Neural cell (in vitro differentiated cells): Measurements from ENCODE around the gene DLG2. TPM values are rescaled to one million over a fixed set of nuclear protein-coding genes. Genes with fewer than 3 reads are reported as not detected.

Experiments
- H2AFZ ChIP-seq: fragments of 200-600, 300-800 bp; sonication (generic), shearing (Covaris generic); 2 replicates; pipeline ENCODE4 v1.6.0; 2014; ENCODE audit warnings: low read depth, mild to moderate bottlenecking, antibody characterized with exemption, low read length, moderate library complexity
- H3F3A ChIP-seq: fragments of 200-600 bp; shearing (Covaris generic); 2 replicates; pipeline ENCODE4 v1.6.1; 2016; ENCODE audit warnings: mild to moderate bottlenecking, moderate library complexity, mixed read lengths, antibody characterized with exemption, low read length; ENCODE audit not compliant: insufficient read depth, poor library complexity, severe bottlenecking
- H3K27ac ChIP-seq: fragments of 200-600, 300-800 bp; sonication (generic), shearing (Covaris generic); 2 replicates; pipeline ENCODE4 v1.5.1; 2014; ENCODE audit warnings: mild to moderate bottlenecking, low read length, moderate library complexity
- H3K27me3 ChIP-seq: fragments of 300-800, 200-600 bp; sonication (generic), shearing (Covaris generic); 2 replicates; pipeline ENCODE4 v1.6.0; 2014; ENCODE audit warnings: mild to moderate bottlenecking, low read depth, low read length, moderate library complexity; ENCODE audit not compliant: insufficient read depth
- H3K36me3 ChIP-seq: fragments of 300-800, 200-600 bp; sonication (generic), shearing (Covaris generic); 2 replicates; pipeline ENCODE4 v1.5.1; 2014; ENCODE audit warnings: mild to moderate bottlenecking, antibody characterized with exemption, low read length, moderate library complexity; ENCODE audit not compliant: insufficient read depth
- H3K4me2 ChIP-seq: fragments of 300-800, 200-600 bp; sonication (generic), shearing (Covaris generic); 2 replicates; pipeline ENCODE4 v1.6.0; 2014; ENCODE audit warnings: mild to moderate bottlenecking, low read length
- H3K4me3 ChIP-seq: fragments of 300-800, 200-600 bp; sonication (generic), shearing (Covaris generic); 2 replicates; pipeline ENCODE4 v1.5.1; 2014; ENCODE audit warnings: mild to moderate bottlenecking, low read length, moderate library complexity
- H3K79me2 ChIP-seq: fragments of 200-600 bp; shearing (Covaris generic); replicated peaks from 2 replicates; pipeline ENCODE4 v1.6.0; 2014; ENCODE audit warnings: mild to moderate bottlenecking, low read length, moderate library complexity; ENCODE audit not compliant: insufficient read depth
- H3K9ac ChIP-seq: fragments of 300-800, 200-600 bp; sonication (generic), shearing (Covaris generic); 2 replicates; pipeline ENCODE4 v1.6.1; 2016; ENCODE audit warnings: mild to moderate bottlenecking, low read length, mixed read lengths
- H3K9me2 ChIP-seq: fragments of 200-600 bp; shearing (Covaris generic); 2 replicates; pipeline ENCODE4 v1.6.1; 2016; ENCODE audit warnings: mild to moderate bottlenecking, low read length, mixed read lengths; ENCODE audit not compliant: insufficient read depth
- H3K9me3 ChIP-seq: fragments of 200-600, 300-800 bp; sonication (generic), shearing (Covaris generic); 2 replicates; pipeline ENCODE4 v1.6.1; 2016; ENCODE audit warnings: mild to moderate bottlenecking, mixed run types, low read length, moderate library complexity, mixed read lengths
- H4K20me1 ChIP-seq: fragments of 200-600 bp; shearing (Covaris generic); 2 replicates; pipeline ENCODE4 v1.6.1; 2016; ENCODE audit warnings: mild to moderate bottlenecking, mixed run types; ENCODE audit not compliant: insufficient read depth
- CTCF ChIP-seq: fragments of 450-650 bp; IDR thresholded peaks from 2 replicates; pipeline ENCODE4 v1.5.1; 2014; ENCODE audit warnings: antibody characterized with exemption, mild to moderate bottlenecking, moderate library complexity; ENCODE audit not compliant: poor library complexity, severe bottlenecking
- EP300 ChIP-seq: fragments of 450-650 bp; conservative IDR thresholded peaks from 2 replicates; pipeline ENCODE4 v1.6.1; 2014; ENCODE audit warnings: antibody characterized with exemption, mild to moderate bottlenecking, moderate library complexity; ENCODE audit not compliant: poor library complexity, severe bottlenecking
- EZH2 ChIP-seq: fragments of 200-600, 300-800 bp; shearing (Covaris generic), sonication (generic); IDR thresholded peaks from 2 replicates; pipeline ENCODE4 v1.6.1; 2014; ENCODE audit warnings: antibody characterized with exemption, low read length, borderline replicate concordance, mild to moderate bottlenecking; ENCODE audit not compliant: insufficient read depth, poor library complexity, severe bottlenecking
- MXI1 ChIP-seq: fragments of 450-650 bp; conservative IDR thresholded peaks from 2 replicates; pipeline ENCODE4 v1.6.1; 2014; ENCODE audit warnings: antibody characterized with exemption, mild to moderate bottlenecking; ENCODE audit not compliant: poor library complexity, severe bottlenecking
- POLR2AphosphoS5 ChIP-seq: IDR thresholded peaks from 2 replicates; pipeline ENCODE4 v1.6.1; 2012
- RAD21 ChIP-seq: fragments of 450-650 bp; conservative IDR thresholded peaks from 2 replicates; pipeline ENCODE4 v1.6.1; 2014; ENCODE audit warnings: antibody characterized with exemption, mild to moderate bottlenecking, moderate library complexity
- REST ChIP-seq: IDR thresholded peaks from 2 replicates; pipeline ENCODE4 v1.6.1; 2012; ENCODE audit warnings: borderline replicate concordance
- SMC3 ChIP-seq: fragments of 450-650 bp; conservative IDR thresholded peaks from 2 replicates; pipeline ENCODE4 v1.6.1; 2014; ENCODE audit warnings: antibody characterized with exemption, mild to moderate bottlenecking, moderate library complexity; ENCODE audit not compliant: poor library complexity
- TAF1 ChIP-seq: IDR thresholded peaks from 2 replicates; pipeline ENCODE4 v1.6.1; 2012; ENCODE audit warnings: low read depth
- polyA plus RNA-seq: library from polyadenylated mRNA; depleted of rRNA; stranded (reverse); fragments of >200 nt; gene quantifications from 2 replicates; pipeline ENCODE4 v1.2.3, GENCODE V29; 2014

Gene DLG2
- polyA plus RNA-seq, 1 donor from 2014 or later: 179 TPM

- no peaks in the 10 kb centered on the region for H4K20me1 ChIP-seq
- no peak overlapping the region for H3K4me2 ChIP-seq
- no peaks in the 10 kb centered on the region for H3K9me3 ChIP-seq
- H3K9me2 ChIP-seq: no peaks in the 10 kb centered on the region
- H3K79me2 ChIP-seq: peaks cover 91% of the 10 kb centered on the region
- H3F3A ChIP-seq: no peaks in the 10 kb centered on the region
- no peaks in the 10 kb centered on the region for H3K36me3 ChIP-seq
- H2AFZ ChIP-seq: no peak overlapping the region
- no peak overlapping the region for H3K9ac ChIP-seq
- H3K27me3 ChIP-seq: no peaks in the 10 kb centered on the region
- no peak overlapping the region for H3K4me3 ChIP-seq
- no peak overlapping the region for H3K27ac ChIP-seq
- TF ChIP-seq EP300 (no peak), POLR2AphosphoS5 (no peak), MXI1 (no peak), EZH2 (no peak), SMC3 (no peak), REST (no peak), TAF1 (no peak), CTCF (no peak), RAD21 (no peak)
These were observed 1970.3 kb downstream of the DLG2 start for GRCh38 chr11:83656796-83657330.

GRCh38 chr11:83655976-83656375 is 1971.2 kb downstream of the DLG2 start:
- H4K20me1 ChIP-seq: no peaks in the 10 kb centered on the region
- TF ChIP-seq SMC3: no peak
- TF ChIP-seq EZH2: no peak
- TF ChIP-seq RAD21: no peak
- no peak for TF ChIP-seq EP300
- no peak for TF ChIP-seq REST
- no peak for TF ChIP-seq POLR2AphosphoS5
- no peak for TF ChIP-seq TAF1
- no peak for TF ChIP-seq CTCF
- TF ChIP-seq MXI1: no peak
- H3K79me2 ChIP-seq: peaks cover 91% of the 10 kb centered on the region
- no peak overlapping the region for H3K9ac ChIP-seq
- H3K9me2 ChIP-seq: no peaks in the 10 kb centered on the region
- H3K36me3 ChIP-seq: no peaks in the 10 kb centered on the region
- peak overlapping the region; percentile 32 for H3K27ac ChIP-seq
- H3K4me3 ChIP-seq: no peak overlapping the region
- no peak overlapping the region for H2AFZ ChIP-seq
- H3K9me3 ChIP-seq: no peaks in the 10 kb centered on the region
- H3F3A ChIP-seq: no peaks in the 10 kb centered on the region
- no peaks in the 10 kb centered on the region for H3K27me3 ChIP-seq
- no peak overlapping the region for H3K4me2 ChIP-seq
